ENCODE measurements around the gene PJA1. TPM values are rescaled to one million over a fixed set of nuclear protein-coding genes. Genes with fewer than 3 reads are reported as not detected.

PJA1 gene
- total RNA-seq, 1 donor from 2014 or later: 26.9 TPM

GRCh38 chrX:69137371-69138117 lies 27.7 kb downstream of the PJA1 start:
- no peak for DNase-seq (ENCODE audit: low spot score in 2 of 2)
- no peak overlapping the region for H3K27ac ChIP-seq
- no peaks in the 10 kb centered on the region for H3K36me3 ChIP-seq
- intact Hi-C loops (cut with DNase I): no loop called here
- no peaks in the 10 kb centered on the region for H3K9me3 ChIP-seq
- no peaks in the 10 kb centered on the region for H3K27me3 ChIP-seq
- peak overlapping the region in 1 of 2 donors; percentile 57 for H3K4me3 ChIP-seq
- TF ChIP-seq CTCF (IDR thresholded peaks at IDR 0.05): no peak
- no peaks in the 10 kb centered on the region for H3K4me1 ChIP-seq

- Histone ChIP-seq H3K36me3 (no peaks in the 10 kb centered on the region), H3K4me3 (peak overlapping the region; percentile 33 to 57), H3K9me3 (no peaks in the 10 kb centered on the region), H3K4me1 (no peaks in the 10 kb centered on the region), H3K27me3 (no peaks in the 10 kb centered on the region), H3K27ac (no peak overlapping the region)
- intact Hi-C loops (cut with DNase I): no loop called here
- TF ChIP-seq CTCF (IDR thresholded peaks at IDR 0.05): no peak
- DNase-seq (ENCODE audit: low spot score in 2 of 2): no peak
These were observed 28.5 kb downstream of the PJA1 start for GRCh38 chrX:69136546-69137331.

GRCh38 chrX:69133921-69134542 lies 31.2 kb downstream of the PJA1 start:
- H3K4me3 ChIP-seq: no peak overlapping the region
- H3K27ac ChIP-seq: no peak overlapping the region
- peak in 2 of 3 experiments; percentile 17 to 19 for TF ChIP-seq CTCF (IDR thresholded peaks at IDR 0.05)
- no peaks in the 10 kb centered on the region for H3K36me3 ChIP-seq
- intact Hi-C loops (cut with DNase I): no loop called here
- H3K4me1 ChIP-seq: no peaks in the 10 kb centered on the region
- H3K27me3 ChIP-seq: no peaks in the 10 kb centered on the region
- no peak for DNase-seq (ENCODE audit: low spot score in 2 of 2)
- H3K9me3 ChIP-seq: no peaks in the 10 kb centered on the region

- intact Hi-C loops (cut with DNase I): no loop called here
- no peaks in the 10 kb centered on the region for H3K27me3 ChIP-seq
- no peaks in the 10 kb centered on the region for H3K4me1 ChIP-seq
- H3K9me3 ChIP-seq: no peaks in the 10 kb centered on the region
- no peak for TF ChIP-seq CTCF (IDR thresholded peaks at IDR 0.05)
- no peak overlapping the region for H3K4me3 ChIP-seq
- no peak for DNase-seq (ENCODE audit: low spot score in 2 of 2)
- H3K27ac ChIP-seq: no peak overlapping the region
- no peaks in the 10 kb centered on the region for H3K36me3 ChIP-seq
These were observed 33.4 kb downstream of the PJA1 start for GRCh38 chrX:69131886-69132285.

GRCh38 chrX:69130439-69130838 lies 34.8 kb downstream of the PJA1 start:
- Histone ChIP-seq H3K27me3 (no peaks in the 10 kb centered on the region), H3K4me3 (no peak overlapping the region), H3K4me1 (no peaks in the 10 kb centered on the region), H3K27ac (no peak overlapping the region), H3K36me3 (no peaks in the 10 kb centered on the region), H3K9me3 (no peaks in the 10 kb centered on the region)
- DNase-seq (ENCODE audit: low spot score in 2 of 2): no peak
- intact Hi-C loops (cut with DNase I): no loop called here
- no peak for TF ChIP-seq CTCF (IDR thresholded peaks at IDR 0.05)

Data from ascending aorta (tissue), 2 donors.